SJCRH30 (cell line): Measurements from ENCODE around the gene DOK1. TPM values are rescaled to one million over a fixed set of nuclear protein-coding genes. Genes with fewer than 3 reads are reported as not detected.

Experiments
- total RNA-seq: library from RNA; depleted of rRNA; stranded (reverse); fragments of >200 nt; shearing (Covaris generic); gene quantifications from 2 replicates; pipeline ENCODE4 v1.2.3, GENCODE V29; 2014; rRNA removed

The DOK1 gene
- total RNA-seq, 1 experiment from 2014 or later, result 4.4 TPM

Other genes with a start within 250 kb of the DOK1 start
- 0.08 TPM in 1 of 2 replicates, not detected in the other for gene SLC4A5, start 211.3 kb upstream of the DOK1 start, total RNA-seq
- 113 TPM in 2 replicates for gene DCTN1, start 174.4 kb upstream of the DOK1 start, total RNA-seq
- 0.43 and 0.48 TPM in 2 replicates for gene C2orf81, start 133.1 kb upstream of the DOK1 start, total RNA-seq
- 28.3 and 33.1 TPM in 2 replicates for gene WDR54, start 133.0 kb upstream of the DOK1 start, total RNA-seq
- 47.4 and 50.4 TPM in 2 replicates for gene RTKN, start 112.8 kb upstream of the DOK1 start, total RNA-seq
- gene INO80B, start 99.6 kb upstream of the DOK1 start, total RNA-seq, result 9.0 and 14.2 TPM in 2 replicates
- 40.7 and 40.8 TPM in 2 replicates for gene WBP1, start 96.3 kb upstream of the DOK1 start, total RNA-seq
- 51.7 and 52.8 TPM in 2 replicates for gene MOGS, start 89.3 kb upstream of the DOK1 start, total RNA-seq
- 49.6 and 62.0 TPM in 2 replicates for gene MRPL53, start 82.0 kb upstream of the DOK1 start, total RNA-seq
- 22.0 and 24.0 TPM in 2 replicates for gene CCDC142, start 71.7 kb upstream of the DOK1 start, total RNA-seq
- gene TTC31, start 71.6 kb upstream of the DOK1 start, total RNA-seq, result 14.9 and 21.0 TPM in 2 replicates
- 0.58 and 1.3 TPM in 2 replicates for gene LBX2, start 55.1 kb upstream of the DOK1 start, total RNA-seq
- gene PCGF1, start 47.0 kb upstream of the DOK1 start, total RNA-seq, result 23.8 and 30.5 TPM in 2 replicates
- gene TLX2, start 40.3 kb upstream of the DOK1 start, total RNA-seq, result not detected in 2 replicates
- 0.30 and 0.61 TPM in 2 replicates for gene DQX1, start 28.5 kb upstream of the DOK1 start, total RNA-seq
- gene AUP1, start 25.0 kb upstream of the DOK1 start, total RNA-seq, result 125 and 132 TPM in 2 replicates
- 42.6 and 46.3 TPM in 2 replicates for gene HTRA2, start 24.8 kb upstream of the DOK1 start, total RNA-seq
- 16.8 and 19.0 TPM in 2 replicates for gene LOXL3, start 778 bp upstream of the DOK1 start, total RNA-seq
- not detected in 2 replicates for gene M1AP, start 93.6 kb downstream of the DOK1 start, total RNA-seq
- 3.9 and 5.6 TPM in 2 replicates for gene SEMA4F, start 99.5 kb downstream of the DOK1 start, total RNA-seq